HG02943 (cell line): Measurements from ENCODE around the gene IL1R2.

Experiments used
- ATAC-seq: cut with Tn5 transposase; IDR thresholded peaks from one replicate; pipeline ENCODE4 v1.9.1; 2021; ENCODE audit warnings: mild to moderate bottlenecking, low read depth, moderate library complexity; ENCODE audit not compliant: unreplicated experiment

The IL1R2 gene

GRCh38 chr2:102074152-102074783, 82.5 kb downstream of the IL1R2 start:
- ATAC-seq = no peak

DNA sequence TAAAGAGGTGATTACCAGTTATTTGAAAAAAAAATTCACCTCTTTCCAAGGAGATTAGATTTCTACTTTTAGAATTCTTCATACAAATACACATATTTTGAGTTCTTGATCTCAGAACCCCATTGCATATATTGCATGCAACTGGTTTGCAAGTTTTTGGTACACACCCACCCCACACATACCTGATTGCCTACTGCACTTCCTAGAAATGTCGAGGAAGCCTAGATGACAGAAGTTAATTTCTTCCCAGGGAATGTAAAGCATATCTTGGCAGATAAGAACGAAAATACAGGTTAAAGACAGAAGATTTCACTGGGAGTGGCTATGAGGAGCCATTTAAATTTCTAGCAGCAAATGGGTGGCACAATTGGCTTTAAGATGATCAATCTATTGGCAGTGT, 83.7 kb downstream of the IL1R2 start:
- no peak for ATAC-seq

- ATAC-seq = no peak
Measured at GRCh38 chr2:102076512-102076911, 84.8 kb downstream of the IL1R2 start.
